Measurements from ENCODE around the gene ELL2. TPM values are rescaled to one million over a fixed set of nuclear protein-coding genes. Genes with fewer than 3 reads are reported as not detected.
"Not testable (repeated sequence)": the region's sequence is repeated elsewhere in the genome, so short reads cannot be mapped to it uniquely, and the experiment has no call there.

Gene ELL2
- polyA plus RNA-seq, 1 donor, result 3.3 TPM

- DNase-seq, result no peak
These were observed 81.3 kb downstream of the ELL2 start for GRCh38 chr5:95880081-95880926.

- DNase-seq, result no peak
These were observed 82.0 kb downstream of the ELL2 start for GRCh38 chr5:95879661-95880060.

DNA sequence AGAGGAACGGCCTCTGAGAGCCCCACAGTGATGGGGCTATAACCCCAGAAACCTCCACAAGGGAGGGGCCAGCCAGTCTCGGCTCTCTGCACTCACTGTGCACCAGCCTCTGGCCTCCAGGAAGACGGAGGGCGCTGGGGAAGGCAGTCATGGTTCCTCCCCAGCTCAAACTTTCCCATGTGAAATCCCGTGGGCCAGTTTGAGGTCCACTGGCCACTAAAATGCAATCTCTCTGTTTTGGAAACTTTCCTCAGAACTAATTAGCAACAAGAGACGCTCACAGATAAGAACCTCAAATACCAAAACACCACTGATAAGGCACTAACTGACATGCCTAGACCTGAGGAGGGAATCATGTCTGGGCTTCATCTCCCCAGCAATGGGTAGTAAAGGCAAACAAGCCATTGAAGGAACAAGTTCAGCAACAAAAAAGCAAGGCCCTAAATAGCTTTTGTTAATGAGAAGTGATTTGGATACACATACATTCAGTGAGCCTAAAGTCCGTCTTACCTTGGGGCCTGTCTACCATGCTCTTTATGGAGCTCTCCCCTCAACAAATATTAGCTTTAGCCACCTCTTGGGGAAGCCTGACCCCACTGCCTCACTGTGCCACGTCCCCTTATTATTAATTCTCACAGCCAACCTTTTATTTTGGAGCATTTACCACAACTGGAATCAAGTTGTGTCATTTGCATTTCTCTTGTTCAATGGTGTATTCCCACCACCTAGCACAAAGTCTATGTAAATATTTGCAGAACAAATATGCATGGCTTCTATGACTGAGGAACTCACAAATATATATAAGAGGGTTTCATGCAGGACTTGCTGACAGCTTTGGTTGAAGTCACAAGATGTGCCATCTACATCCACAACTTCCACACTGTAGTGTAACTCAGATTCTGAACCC lies 83.0 kb downstream of the ELL2 start:
- no peak for DNase-seq

DNA sequence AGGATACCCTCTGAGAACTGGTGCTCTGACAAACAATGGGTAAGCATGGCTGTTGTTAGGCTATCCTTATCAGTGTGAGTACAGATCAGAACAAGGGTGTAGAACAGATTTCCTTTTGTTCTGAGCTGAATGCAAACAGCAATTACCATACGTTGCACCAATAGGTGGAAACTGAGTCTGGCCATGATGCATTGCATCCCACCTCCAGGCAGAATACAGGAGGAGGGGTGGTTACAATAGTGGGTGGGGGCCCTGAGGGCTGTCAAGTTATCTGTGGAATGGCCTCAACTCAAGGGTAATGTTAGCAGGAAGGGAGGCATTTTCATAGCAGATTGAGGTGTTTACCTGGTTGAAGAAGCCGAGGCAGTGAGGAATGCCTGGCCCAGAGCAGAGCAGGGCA lies 84.9 kb downstream of the ELL2 start:
- no peak for DNase-seq

GRCh38 chr5:95874246-95874645 lies 87.4 kb downstream of the ELL2 start:
- no peak for DNase-seq

DNA sequence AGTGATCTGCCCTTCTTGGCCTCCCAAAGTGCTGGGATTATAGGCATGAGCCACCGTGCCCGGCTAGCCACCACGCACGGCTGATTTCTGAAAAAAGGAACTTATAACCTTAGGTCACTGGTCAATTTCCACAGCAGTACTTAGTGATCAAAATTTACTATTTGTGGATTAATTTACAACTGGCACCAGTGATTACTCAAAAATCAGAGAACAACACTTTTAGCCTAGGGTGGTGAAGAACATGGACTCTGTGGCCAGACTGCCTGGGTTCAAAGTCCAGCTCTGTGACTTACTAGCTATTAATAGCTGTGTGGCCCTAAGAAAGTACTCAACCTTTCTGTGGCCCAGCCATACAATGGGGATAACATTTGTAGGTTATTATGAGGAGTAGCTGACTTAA lies 88.3 kb downstream of the ELL2 start:
- DNase-seq, result no peak

- DNase-seq, result no peak
These were observed 89.0 kb downstream of the ELL2 start for GRCh38 chr5:95872346-95873268.

GRCh38 chr5:95871146-95871806 lies 90.4 kb downstream of the ELL2 start:
- no peak for DNase-seq

DNA sequence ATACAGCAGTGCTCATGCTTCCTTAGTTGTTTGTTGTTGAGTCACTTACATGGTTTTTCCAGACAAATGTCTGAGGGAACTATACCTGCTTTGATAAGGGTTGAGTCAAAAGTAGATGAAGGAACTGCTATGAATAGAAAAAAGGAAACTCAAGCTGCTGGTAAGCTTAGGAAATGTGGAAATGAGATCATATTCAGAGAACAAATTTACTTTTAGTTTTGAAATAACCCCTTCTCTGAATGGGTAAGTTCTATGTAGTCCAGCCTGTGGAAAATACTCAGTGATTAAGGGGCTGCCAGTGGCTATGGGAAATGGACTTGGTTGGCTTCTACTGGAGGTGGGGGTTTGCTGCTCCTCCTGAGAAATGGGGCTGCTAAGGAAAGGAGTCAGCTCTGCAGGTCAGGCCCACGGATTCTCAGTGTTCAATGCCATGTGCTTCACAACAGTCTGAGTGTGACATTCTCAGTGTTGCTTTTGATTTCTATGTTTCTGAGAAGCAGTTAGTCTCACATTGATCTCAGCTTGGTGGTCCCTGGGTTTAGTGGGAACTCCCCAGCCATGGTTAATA lies 91.5 kb downstream of the ELL2 start:
- no peak for DNase-seq

DNA sequence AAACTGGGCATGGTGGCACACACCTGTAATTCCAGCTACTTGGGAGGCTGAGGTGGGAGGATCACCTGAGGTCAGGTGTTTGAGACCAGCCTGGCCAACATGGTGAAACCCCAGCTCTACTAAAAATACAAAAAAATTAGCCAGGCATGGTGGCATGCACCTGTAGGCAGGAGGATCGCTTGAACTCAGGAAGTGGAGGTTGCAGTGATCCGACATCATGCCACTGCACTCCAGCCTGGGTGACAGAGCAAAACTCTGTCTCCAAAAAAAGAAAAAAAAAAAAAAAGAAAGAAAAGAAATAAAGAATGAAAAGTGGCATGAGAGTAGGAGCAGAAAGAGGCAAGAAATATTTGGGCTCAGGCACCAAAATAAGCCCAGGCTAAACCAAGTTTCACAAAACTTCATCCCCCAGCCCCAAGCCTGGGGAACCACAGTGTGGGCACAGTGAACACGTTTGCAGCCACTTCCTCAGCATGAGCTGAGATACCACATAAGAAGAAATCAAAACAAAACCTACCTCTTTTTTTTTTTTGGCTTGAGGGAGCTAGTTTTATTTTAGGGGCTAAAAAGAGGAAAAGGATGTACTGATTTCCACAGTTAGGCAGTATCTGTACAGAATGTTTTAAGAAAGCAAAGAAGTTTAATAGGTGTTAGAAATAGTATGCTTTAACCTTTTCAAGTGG lies 92.3 kb downstream of the ELL2 start:
- DNase-seq, result not testable (repeated sequence)

- DNase-seq, result no peak
These were observed 93.5 kb downstream of the ELL2 start for GRCh38 chr5:95868136-95868535.

DNA sequence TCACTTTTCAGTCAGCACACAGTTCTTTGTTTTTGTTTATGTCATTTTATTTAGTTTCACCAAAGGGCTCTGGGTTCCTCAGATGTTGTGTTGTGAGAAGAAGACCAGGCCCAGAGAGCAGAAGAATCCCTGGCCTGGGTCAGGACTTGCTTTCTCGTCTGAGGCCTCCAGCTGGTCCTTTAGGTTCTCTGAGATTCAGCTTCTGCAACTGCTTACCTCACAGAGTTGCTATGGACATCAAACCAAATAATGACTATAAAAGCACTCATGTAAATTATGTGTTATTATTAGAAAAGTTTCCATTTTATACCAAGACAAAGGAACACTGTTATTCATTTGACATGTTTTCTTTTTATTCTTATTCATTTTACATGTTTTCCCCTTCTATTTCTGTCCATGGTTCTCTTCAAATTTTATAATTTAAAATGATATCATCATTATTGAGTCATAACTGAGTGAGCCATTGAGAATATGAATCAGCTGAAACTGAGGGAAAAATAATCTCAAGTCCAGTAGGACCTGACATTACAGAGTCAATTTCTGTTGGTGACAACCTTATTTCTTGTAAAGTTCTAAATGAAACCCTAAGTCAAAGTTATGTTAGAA lies 95.1 kb downstream of the ELL2 start:
- no peak for DNase-seq

GRCh38 chr5:95864944-95865504 lies 96.6 kb downstream of the ELL2 start:
- DNase-seq, result no peak

DNA sequence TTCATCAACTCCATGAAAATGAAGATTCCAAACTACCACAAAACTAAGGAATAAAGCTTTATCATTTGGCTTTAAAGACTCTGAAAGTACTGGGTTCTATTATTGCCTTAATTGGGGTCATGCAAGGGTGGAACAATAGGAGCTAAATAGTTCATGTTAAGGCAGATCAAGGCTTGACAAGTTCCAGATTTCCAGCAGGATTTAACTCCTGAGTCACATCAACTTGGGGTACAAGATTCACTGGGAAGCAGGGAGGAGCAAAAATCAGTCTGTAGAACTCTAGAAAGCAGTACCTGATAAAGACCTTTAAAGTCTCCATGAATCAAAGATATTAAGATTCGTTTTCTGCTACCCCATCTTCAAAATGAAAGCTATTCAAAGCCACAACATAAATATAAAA lies 97.2 kb downstream of the ELL2 start:
- no peak for DNase-seq

- DNase-seq, result no peak
These were observed 98.3 kb downstream of the ELL2 start for GRCh38 chr5:95863383-95863757.

DNA sequence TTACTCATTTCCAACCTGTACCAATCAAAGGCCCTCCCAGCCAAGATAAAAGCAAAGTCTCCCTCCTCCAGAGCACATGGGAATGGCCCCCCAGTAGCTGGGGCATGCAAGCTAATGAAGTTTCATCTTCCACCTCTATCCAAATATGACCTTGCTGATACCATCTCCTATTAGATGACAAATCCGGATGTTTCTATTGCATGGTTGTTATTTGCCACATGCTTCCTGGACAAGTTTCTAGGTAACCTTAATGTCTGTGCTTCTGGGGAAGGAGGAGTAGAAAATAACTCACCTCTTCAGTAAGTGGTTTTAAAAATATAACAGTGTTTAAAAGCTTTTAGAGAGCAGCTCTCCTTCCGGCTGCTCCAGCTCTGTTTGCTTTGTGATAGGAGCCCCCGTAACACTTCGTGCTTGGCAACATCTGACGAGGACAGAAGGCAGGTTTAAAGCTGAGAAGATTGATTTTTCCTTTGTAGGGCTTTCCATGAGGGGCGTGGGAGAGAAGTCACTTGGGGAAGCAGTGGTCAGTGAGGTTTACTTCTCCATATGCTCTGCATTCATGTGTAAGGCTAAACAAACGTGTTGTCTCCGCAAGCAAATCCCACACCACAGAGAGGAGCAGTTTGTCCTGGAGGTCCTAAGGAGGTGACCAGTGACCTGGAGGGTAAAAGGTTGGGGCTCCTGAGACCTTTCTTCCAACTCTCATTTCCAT lies 98.8 kb downstream of the ELL2 start:
- no peak for DNase-seq

- DNase-seq, result no peak
These were observed 99.6 kb downstream of the ELL2 start for GRCh38 chr5:95861864-95862561.

GRCh38 chr5:95861221-95861863 lies 100.3 kb downstream of the ELL2 start:
- DNase-seq, result peak; percentile 71
